H9 (cell line): ENCODE measurements around the gene FNDC3B. TPM values are rescaled to one million over a fixed set of nuclear protein-coding genes. Genes with fewer than 3 reads are reported as not detected.
A peak's percentile ranks its signal among the peaks of the same experiment; 100 is the strongest.

Experiments
- DNase-seq: peaks from one replicate; pipeline ENCODE4 v3.0.0-alpha.2; 2017
- H2AFZ ChIP-seq: one replicate; pipeline ENCODE4 v1.6.1; 2013; ENCODE audit warnings: mild to moderate bottlenecking, low read length, control low read depth, moderate library complexity
- H2AK5ac ChIP-seq: 2 replicates; pipeline ENCODE4 v1.6.1; 2013; ENCODE audit warnings: low read length, control low read depth, mixed read lengths; ENCODE audit not compliant: insufficient read length
- H2BK120ac ChIP-seq: one replicate; pipeline ENCODE4 v1.6.1; 2013; ENCODE audit warnings: low read depth, mild to moderate bottlenecking, low read length, control low read depth, inconsistent platforms; ENCODE audit not compliant: poor library complexity, severe bottlenecking
- H2BK12ac ChIP-seq: 2 replicates; pipeline ENCODE4 v1.6.1; 2013; ENCODE audit warnings: low read length, control low read depth, mixed read lengths, low read depth; ENCODE audit not compliant: insufficient read length
- H2BK15ac ChIP-seq: 2 replicates; pipeline ENCODE4 v1.6.1; 2013; ENCODE audit warnings: low read depth, low read length, control low read depth
- H2BK20ac ChIP-seq: one replicate; pipeline ENCODE4 v1.6.1; 2013; ENCODE audit warnings: low read depth, mild to moderate bottlenecking, low read length, control low read depth, inconsistent platforms; ENCODE audit not compliant: poor library complexity, severe bottlenecking
- H2BK5ac ChIP-seq: 2 replicates; pipeline ENCODE4 v1.6.1; 2013; ENCODE audit warnings: low read length, control low read depth, mixed read lengths; ENCODE audit not compliant: insufficient read length
- H3K14ac ChIP-seq: 2 replicates; pipeline ENCODE4 v1.6.1; 2013; ENCODE audit warnings: low read length, control low read depth; ENCODE audit not compliant: insufficient read depth
- H3K18ac ChIP-seq: 2 replicates; pipeline ENCODE4 v1.6.1; 2013; ENCODE audit warnings: low read depth, mild to moderate bottlenecking, mixed read lengths, low read length, control low read depth; ENCODE audit not compliant: insufficient read length
- H3K23ac ChIP-seq: 2 replicates; pipeline ENCODE4 v1.6.1; 2013; ENCODE audit warnings: low read length, control low read depth, mixed read lengths, low read depth; ENCODE audit not compliant: insufficient read length
- H3K23me2 ChIP-seq: 2 replicates; pipeline ENCODE4 v1.6.1; 2013; ENCODE audit warnings: low read depth, mild to moderate bottlenecking, mixed read lengths, low read length, control low read depth; ENCODE audit not compliant: insufficient read length, poor library complexity, severe bottlenecking
- H3K27ac ChIP-seq: 2 replicates; pipeline ENCODE4 v1.5.1; 2013; ENCODE audit warnings: low read length, control low read depth, mixed read lengths, low read depth; ENCODE audit not compliant: insufficient read length
- H3K27me3 ChIP-seq: 2 replicates; pipeline ENCODE4 v1.6.1; 2013; ENCODE audit warnings: low read length, control low read depth, inconsistent platforms; ENCODE audit not compliant: insufficient read depth
- H3K4ac ChIP-seq: 2 replicates; pipeline ENCODE4 v1.6.1; 2013; ENCODE audit warnings: low read depth, mild to moderate bottlenecking, control low read depth, inconsistent platforms, low read length, moderate library complexity
- H3K4me1 ChIP-seq: 2 replicates; pipeline ENCODE4 v1.6.1; 2013; ENCODE audit warnings: low read length, control low read depth, inconsistent platforms; ENCODE audit not compliant: insufficient read depth
- H3K4me2 ChIP-seq: 2 replicates; pipeline ENCODE4 v1.6.1; 2013; ENCODE audit warnings: low read length, control low read depth, mixed read lengths; ENCODE audit not compliant: insufficient read length, insufficient read depth
- H3K56ac ChIP-seq: 2 replicates; pipeline ENCODE4 v1.6.1; 2013; ENCODE audit warnings: low read depth, mild to moderate bottlenecking, mixed read lengths, low read length, control low read depth; ENCODE audit not compliant: insufficient read length
- H3K79me1 ChIP-seq: 2 replicates; pipeline ENCODE4 v1.6.1; 2013; ENCODE audit warnings: low read depth, mild to moderate bottlenecking, moderate library complexity, low read length, control low read depth, inconsistent platforms; ENCODE audit not compliant: insufficient read depth, poor library complexity, severe bottlenecking
- H3K79me2 ChIP-seq: 2 replicates; pipeline ENCODE4 v1.6.1; 2013; ENCODE audit warnings: low read length, control low read depth, inconsistent platforms; ENCODE audit not compliant: insufficient read depth
- H3K9ac ChIP-seq: 2 replicates; pipeline ENCODE4 v1.6.1; 2013; ENCODE audit warnings: low read length, control low read depth, mixed read lengths; ENCODE audit not compliant: insufficient read length; ENCODE audit errors: extremely low read depth
- H3K9me3 ChIP-seq: one replicate; pipeline ENCODE4 v1.6.1; 2013; ENCODE audit warnings: low read depth, low read length, inconsistent platforms; ENCODE audit not compliant: control insufficient read depth
- H3T11ph ChIP-seq: one replicate; pipeline ENCODE4 v1.6.1; 2013; ENCODE audit warnings: mild to moderate bottlenecking, low read length, control low read depth, inconsistent platforms
- H4K20me1 ChIP-seq: one replicate; pipeline ENCODE4 v1.6.1; 2013; ENCODE audit not compliant: control insufficient read depth, insufficient read length, insufficient read depth
- H4K5ac ChIP-seq: 2 replicates; pipeline ENCODE4 v1.6.1; 2013; ENCODE audit warnings: low read depth, mild to moderate bottlenecking, mixed read lengths, low read length, control low read depth; ENCODE audit not compliant: insufficient read length
- H4K8ac ChIP-seq: replicated peaks from 2 replicates; pipeline ENCODE4 v1.6.1; 2013; ENCODE audit warnings: low read length, control low read depth, mixed read lengths, low read depth; ENCODE audit not compliant: insufficient read length
- H4K91ac ChIP-seq: 2 replicates; pipeline ENCODE4 v1.6.1; 2013; ENCODE audit warnings: low read depth, mild to moderate bottlenecking, moderate library complexity, mixed read lengths, low read length, control low read depth; ENCODE audit not compliant: insufficient read length
- H3K27ac Mint-ChIP-seq, 3 experiments: 2 replicates in 2 of 3; 3 replicates in 1 of 3; pipeline ENCODE4 v1.8.0; 2020 to 2021; ENCODE audit warnings: mixed read lengths in 3 of 3, mild to moderate bottlenecking in 1 of 3, moderate library complexity in 1 of 3
- H3K27me3 Mint-ChIP-seq: 2 replicates; pipeline ENCODE4 v1.8.0; 2021; ENCODE audit warnings: low read depth, mild to moderate bottlenecking, moderate library complexity, mixed read lengths
- H3K36me3 Mint-ChIP-seq, 3 experiments: 2 replicates in 2 of 3; 3 replicates in 1 of 3; pipeline ENCODE4 v1.8.0; 2020 to 2021; ENCODE audit warnings: low read depth in 3 of 3, mixed read lengths in 3 of 3; ENCODE audit not compliant: insufficient read depth in 1 of 3
- H3K4me1 Mint-ChIP-seq, 2 experiments: 2 replicates each; pipeline ENCODE4 v1.8.0; 2020; ENCODE audit warnings: mixed read lengths in 2 of 2
- H3K4me3 Mint-ChIP-seq, 2 experiments: 2 replicates in 1 of 2; 3 replicates in 1 of 2; pipeline ENCODE4 v1.8.0; 2020 to 2021; ENCODE audit warnings: mild to moderate bottlenecking in 2 of 2, mixed read lengths in 2 of 2, moderate library complexity in 1 of 2
- H3K9me3 Mint-ChIP-seq, 2 experiments: 2 replicates in 1 of 2; 3 replicates in 1 of 2; pipeline ENCODE4 v1.8.0; 2020; ENCODE audit warnings: mild to moderate bottlenecking in 2 of 2, mixed read lengths in 2 of 2, moderate library complexity in 1 of 2
- WGBS: extraction: QIAGEN DNeasy Blood & Tissue Kit; methylation state at CpG from one replicate; pipeline ENCODE4 v1.1.7; 2013; ENCODE audit warnings: missing lambda C conversion rate, low lambda C conversion rate, mixed read lengths; ENCODE audit not compliant: insufficient read length; ENCODE audit errors: extremely low coverage; 5-methylcytosine and 5-hydroxymethylcytosine counted together
- total RNA-seq: library from RNA; stranded (reverse); gene quantifications from 2 replicates; pipeline ENCODE4 v1.2.1, GENCODE V29; 2021
- TF ChIP-seq, protein P1 (sequence below): fragments of 200-600 bp; sonication (generic); conservative IDR thresholded peaks from 3 replicates; pipeline ENCODE4 v1.8.0; 2021; ENCODE audit warnings: antibody characterized with exemption, mild to moderate bottlenecking

Gene FNDC3B
- total RNA-seq, 1 experiment from 2014 or later: 43.8 TPM

DNA sequence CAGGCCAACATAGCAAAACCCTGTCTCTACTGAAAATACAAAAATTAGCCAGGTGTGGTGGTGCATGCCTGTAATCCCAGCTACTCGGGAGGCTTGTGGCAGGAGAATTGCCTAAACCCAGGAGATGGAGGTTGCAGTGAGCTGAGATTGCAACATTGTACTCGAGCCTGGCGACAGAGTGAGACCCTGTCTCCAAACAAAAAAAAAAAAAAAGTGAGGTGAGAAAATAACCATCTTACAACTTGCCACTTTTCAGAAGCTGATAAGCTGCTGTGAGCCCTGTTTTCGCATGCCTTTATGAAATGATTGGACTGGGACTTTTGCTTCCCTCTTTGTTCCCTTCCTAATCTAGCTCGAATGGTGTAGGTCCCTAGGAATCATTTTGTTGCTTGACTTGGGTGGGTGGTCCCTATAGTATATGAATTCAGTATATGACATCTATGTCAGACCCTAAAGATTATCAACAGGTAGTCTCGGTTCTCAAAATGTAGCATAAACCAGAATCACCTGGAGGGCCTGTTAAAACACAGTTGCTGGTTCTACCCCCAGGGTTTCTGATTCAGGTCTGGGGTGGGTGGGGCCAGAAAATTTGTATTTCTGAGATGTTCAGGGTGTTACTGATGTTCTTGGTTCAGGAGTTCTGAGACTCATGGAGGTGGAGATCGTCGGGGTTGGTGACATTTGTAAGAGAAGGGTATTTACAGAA, 107.9 kb downstream of the FNDC3B start:
- Histone ChIP-seq H3K79me1 (peaks cover 3% of the 10 kb centered on the region), H3K23ac (no peak overlapping the region), H2BK120ac (no peak overlapping the region), H4K5ac (no peak overlapping the region), H2AK5ac (no peak overlapping the region), H2AFZ (no peak overlapping the region), H2BK5ac (no peak overlapping the region), H3K23me2 (no peaks in the 10 kb centered on the region), H4K20me1 (no peaks in the 10 kb centered on the region), H3K18ac (no peak overlapping the region), H3T11ph (no peak overlapping the region), H3K4me1 (peaks cover 13% of the 10 kb centered on the region), H3K4me2 (no peak overlapping the region), H3K56ac (no peak overlapping the region), H3K4ac (no peak overlapping the region), H3K14ac (no peak overlapping the region), H2BK15ac (no peak overlapping the region), H3K27ac (no peak overlapping the region), H2BK20ac (no peak overlapping the region), H4K91ac (no peak overlapping the region), H3K9ac (no peak overlapping the region), H3K79me2 (peaks cover 10% of the 10 kb centered on the region; the same call in 1 of the 2 replicates), H2BK12ac (no peak overlapping the region), H3K9me3 (no peaks in the 10 kb centered on the region), H4K8ac (no peak overlapping the region), H3K27me3 (no peaks in the 10 kb centered on the region)
- DNase-seq: no peak
- no peaks in the 10 kb centered on the region for H3K27me3 Mint-ChIP-seq
- peak overlapping the region in 2 of 3 experiments; percentile 9 to 62; a peak in 3 of 7 replicates for H3K27ac Mint-ChIP-seq
- peaks cover 57 to 60% of the 10 kb centered on the region in 2 experiments for H3K4me1 Mint-ChIP-seq
- H3K4me3 Mint-ChIP-seq: no peak overlapping the region
- H3K9me3 Mint-ChIP-seq: no peaks in the 10 kb centered on the region
- peaks cover 0 to 7% (median 3%) of the 10 kb centered on the region in 3 experiments; a peak in 3 of 7 replicates for H3K36me3 Mint-ChIP-seq
- no CpG with 5 or more reads among the region's 8 CpGs for WGBS
- TF ChIP-seq, protein P1, sequence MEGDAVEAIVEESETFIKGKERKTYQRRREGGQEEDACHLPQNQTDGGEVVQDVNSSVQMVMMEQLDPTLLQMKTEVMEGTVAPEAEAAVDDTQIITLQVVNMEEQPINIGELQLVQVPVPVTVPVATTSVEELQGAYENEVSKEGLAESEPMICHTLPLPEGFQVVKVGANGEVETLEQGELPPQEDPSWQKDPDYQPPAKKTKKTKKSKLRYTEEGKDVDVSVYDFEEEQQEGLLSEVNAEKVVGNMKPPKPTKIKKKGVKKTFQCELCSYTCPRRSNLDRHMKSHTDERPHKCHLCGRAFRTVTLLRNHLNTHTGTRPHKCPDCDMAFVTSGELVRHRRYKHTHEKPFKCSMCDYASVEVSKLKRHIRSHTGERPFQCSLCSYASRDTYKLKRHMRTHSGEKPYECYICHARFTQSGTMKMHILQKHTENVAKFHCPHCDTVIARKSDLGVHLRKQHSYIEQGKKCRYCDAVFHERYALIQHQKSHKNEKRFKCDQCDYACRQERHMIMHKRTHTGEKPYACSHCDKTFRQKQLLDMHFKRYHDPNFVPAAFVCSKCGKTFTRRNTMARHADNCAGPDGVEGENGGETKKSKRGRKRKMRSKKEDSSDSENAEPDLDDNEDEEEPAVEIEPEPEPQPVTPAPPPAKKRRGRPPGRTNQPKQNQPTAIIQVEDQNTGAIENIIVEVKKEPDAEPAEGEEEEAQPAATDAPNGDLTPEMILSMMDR: no peak
